Activated CD4-positive, alpha-beta T cell treated with anti-CD3 and anti-CD28 coated beads, Interleukin-2, amount 50 U/mL, for 1 hour (primary cell): Measurements from ENCODE around the gene UNC80.
A peak's percentile ranks its signal among the peaks of the same experiment; 100 is the strongest.

Experiments used
- DNase-seq: peaks from one replicate; pipeline ENCODE4 v3.0.0-alpha.2; 2020

The UNC80 gene

DNA sequence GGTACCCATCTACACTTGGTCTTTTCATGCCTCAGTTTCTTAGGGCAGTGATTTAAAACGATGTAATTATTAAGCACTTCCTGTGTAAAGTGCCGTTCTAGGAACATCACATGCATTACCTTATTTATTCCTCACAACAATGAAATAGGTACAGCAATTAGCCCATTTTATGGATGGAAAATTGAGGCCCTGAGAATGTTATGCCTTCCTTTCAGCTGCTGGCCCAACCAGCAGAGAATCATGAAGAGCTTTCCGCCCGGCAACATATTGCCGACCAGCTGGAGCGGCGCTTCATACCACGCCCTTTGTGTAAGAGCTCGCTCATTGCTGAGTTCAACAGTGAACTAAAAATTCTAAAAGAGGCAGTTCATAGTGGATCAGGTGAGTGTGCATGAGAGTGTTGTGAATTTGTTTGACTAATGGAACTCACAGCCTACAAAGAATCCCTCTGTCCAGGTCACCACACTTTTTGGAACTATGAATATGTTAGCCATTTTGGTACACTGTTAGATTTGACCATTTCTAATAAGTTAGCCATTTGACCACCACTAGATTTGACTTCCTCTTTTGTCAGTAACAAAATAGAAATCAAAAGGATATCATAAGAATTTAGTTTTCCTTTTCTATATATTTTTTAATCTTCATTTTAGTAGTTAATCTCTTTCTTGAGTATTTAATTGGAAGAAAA lies 205.2 kb downstream of the UNC80 start:
- no peak for DNase-seq

DNA sequence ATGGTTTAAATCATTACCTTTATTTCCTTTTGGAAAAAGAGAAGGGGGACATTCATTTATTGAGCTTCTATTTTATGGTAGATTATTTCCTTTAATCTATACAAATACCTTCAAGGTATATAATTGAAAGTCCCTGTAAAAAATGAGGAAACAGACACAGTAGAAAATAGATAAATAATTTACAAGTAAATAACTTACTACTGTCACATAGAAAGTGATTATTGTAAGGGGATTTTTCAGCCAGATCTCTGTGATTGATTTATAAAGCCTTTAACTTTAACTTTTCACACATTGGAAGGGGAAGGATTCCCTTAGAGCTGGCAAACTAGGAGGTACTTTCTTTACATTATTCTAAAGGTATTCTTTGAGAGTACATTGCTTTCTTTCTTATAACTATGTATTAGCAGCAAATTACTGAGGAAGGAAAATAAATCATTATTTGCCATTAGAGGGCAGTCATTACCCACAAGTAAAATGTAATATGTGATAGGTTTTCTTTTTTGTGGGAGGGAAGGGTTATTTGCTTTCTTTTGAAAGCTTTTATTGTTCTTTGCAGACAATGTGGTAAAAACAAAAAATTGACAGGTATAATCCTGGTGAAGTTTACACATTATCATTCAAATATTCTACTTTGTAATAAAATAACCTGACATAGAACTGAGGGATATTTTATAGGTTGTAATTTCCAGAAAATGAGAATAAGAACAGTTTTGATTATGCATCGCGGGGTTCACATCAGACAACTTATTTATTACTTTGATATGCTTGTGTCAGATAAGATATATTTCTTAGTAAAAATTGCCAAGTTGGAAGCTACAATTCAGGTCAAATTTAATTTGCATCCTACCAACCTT lies 206.0 kb downstream of the UNC80 start:
- DNase-seq, result no peak

DNA sequence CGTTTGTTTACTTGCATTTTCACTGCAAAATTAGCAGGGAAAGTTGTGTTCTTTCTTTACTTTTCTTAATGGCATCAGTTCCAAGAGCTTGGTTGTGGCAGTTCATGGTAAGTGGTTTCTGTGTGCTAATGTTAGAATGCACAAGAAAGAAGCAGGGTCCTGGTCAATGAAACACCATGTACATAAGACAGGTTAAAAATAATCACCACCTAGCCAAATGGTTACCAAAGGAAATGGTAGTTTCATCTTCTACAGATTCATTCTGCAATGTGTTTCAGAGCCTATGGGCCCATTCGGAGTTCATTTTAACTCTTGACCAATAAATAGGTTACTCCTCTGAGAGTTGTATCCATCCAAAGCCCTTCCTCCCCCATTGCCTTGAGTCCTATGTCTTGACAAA lies 212.7 kb downstream of the UNC80 start:
- DNase-seq, result no peak

DNA sequence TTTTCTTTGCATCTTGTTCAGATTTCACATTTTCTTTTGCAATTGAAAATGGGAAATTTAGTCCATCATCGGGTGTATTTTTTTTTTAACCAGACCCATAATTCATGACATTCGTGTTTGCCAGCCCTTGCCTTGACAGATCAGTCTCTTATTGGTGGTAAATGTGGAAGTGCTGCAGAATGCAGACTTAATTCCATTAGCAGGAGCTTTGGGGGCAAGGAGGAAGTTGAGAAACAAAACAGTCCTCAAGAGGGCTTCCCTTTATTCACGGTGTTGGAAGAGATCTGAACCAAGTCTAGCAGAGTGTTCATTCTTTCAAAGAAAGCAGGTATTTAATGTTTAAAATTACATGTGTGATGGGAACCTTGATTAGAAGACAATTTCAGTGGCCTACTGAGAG lies 214.2 kb downstream of the UNC80 start:
- DNase-seq, result no peak

DNA sequence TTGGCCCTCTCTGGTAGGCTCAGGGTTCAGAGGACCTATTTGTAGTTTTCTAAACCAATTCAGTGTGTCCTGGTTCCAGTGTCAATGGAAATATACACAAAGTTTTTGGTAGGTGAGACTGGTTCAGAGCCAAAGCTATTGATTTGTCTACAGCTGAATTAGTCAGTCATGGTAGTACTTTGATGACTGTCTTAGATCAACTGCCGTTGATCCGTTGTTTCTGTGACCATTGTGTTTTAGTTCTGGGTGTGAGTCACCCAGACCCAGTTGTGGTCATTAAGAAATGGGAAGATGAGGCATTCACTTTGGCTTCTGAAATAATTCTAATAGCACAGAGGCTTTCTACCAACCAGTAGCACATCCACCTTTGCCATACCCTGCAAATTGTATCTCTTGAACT lies 214.8 kb downstream of the UNC80 start:
- no peak for DNase-seq

DNA sequence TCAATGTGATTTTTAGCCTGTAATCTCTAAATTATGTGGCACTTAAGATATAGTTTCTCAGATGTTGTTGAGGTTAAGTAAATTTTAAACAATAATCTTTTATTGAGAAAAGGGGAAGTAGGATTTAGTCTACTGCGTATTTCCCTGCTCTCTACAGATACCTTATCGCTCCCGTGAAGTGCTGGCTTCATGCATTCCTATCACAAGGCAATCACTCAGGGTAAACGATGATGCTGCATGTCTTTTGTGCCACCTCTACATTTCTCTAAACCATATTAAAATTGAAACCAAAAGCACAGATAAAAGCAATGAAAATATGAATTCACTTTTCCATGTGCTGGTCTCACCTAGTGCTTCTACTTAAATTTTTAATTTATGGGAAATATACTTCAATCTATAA lies 216.4 kb downstream of the UNC80 start:
- DNase-seq, result no peak

DNA sequence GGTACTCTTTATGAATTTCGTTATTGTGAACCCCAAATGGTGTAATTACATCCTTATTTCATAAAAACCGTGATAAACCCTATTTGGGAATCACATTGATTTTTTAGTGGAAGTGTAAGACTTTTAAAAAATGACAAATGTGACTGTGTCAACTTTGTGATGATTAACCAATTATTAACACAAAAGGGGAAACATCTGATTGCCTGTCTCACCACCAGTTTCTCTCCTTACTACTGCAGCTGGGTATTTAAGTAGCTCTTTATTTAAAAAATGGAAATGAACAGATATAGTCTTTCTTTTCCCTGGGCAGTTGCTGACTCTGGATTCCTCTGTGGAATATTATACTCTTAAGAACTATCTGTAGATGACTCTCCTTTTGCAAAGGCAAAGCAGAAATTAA lies 219.2 kb downstream of the UNC80 start:
- DNase-seq, result no peak

DNA sequence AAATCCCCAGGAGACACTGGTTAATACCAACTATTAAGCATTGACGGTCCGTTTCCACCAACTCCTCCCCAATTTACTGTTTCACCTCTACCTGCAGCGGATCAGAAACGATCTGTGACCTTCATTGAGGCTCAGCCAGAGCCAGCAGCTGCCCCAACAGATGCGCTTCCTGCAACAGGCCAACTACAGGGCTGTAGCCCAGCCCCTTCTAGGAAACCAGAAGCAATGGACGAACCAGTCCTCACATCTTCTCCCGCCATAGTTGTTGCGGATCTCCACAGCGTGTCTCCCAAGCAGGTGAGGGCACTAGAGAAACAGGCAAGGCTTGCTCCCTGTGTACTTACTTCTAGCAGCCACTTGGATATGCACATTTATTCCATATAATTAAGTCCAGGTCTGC lies 222.3 kb downstream of the UNC80 start:
- no peak for DNase-seq

DNA sequence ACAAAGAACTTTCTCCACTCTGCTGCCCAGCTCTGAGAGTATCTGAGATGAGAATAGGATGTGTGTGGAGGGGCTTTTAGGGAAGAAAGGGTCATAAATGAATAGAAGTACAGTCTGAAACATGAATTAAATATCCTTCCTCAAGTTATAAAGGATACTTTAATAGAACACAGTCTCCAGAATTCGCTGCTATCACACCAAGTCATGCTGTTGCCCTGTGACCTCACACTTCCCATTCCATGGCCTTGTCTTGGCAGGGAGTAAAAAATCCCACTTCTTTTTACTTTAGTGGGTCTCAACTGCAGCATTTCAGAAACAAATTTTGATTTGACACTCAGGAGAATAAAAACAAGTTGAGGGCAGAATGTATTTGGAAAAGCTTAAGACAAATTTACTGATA lies 227.0 kb downstream of the UNC80 start:
- no peak for DNase-seq

DNA sequence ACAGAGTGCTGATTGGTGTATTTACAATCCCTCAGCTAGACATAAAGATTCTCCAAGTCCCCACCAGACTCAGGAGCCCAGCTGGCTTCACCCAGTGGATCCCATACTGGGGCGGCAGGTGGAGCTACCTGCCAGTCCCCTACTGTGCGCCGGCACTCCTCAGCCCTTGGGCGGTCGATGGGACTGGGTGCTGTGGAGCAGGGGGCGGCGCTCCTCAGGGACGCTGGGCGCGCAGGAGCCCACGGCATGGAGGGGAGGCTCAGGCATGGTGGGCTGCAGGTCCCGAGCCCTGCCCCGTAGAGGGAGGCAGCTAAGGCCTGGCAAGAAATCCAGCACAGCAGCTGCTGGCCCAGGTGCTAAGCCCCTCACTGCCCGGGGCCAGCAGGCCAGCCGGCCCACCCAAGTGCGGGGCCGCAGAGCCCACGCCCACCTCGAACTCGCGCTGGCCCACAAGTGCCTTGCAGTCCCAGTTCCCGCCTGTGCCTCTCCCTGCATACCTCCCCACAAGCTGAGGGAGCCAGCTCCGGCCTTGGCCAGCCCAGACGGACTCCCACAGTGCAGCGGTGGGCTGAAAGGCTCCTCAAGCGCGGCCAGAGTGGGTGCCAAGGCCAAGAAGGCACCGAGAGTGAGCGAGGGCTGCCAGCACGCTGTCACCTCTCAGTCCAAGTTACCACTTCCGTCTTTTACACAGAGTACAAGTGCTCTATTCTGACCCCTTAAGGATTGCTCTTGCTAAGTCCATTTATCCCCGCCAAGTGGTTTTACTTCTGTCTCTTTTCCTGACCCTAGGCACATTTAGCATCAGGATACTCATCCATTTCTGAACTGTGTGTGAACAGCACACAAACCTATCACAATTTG lies 229.1 kb downstream of the UNC80 start:
- no peak for DNase-seq

DNA sequence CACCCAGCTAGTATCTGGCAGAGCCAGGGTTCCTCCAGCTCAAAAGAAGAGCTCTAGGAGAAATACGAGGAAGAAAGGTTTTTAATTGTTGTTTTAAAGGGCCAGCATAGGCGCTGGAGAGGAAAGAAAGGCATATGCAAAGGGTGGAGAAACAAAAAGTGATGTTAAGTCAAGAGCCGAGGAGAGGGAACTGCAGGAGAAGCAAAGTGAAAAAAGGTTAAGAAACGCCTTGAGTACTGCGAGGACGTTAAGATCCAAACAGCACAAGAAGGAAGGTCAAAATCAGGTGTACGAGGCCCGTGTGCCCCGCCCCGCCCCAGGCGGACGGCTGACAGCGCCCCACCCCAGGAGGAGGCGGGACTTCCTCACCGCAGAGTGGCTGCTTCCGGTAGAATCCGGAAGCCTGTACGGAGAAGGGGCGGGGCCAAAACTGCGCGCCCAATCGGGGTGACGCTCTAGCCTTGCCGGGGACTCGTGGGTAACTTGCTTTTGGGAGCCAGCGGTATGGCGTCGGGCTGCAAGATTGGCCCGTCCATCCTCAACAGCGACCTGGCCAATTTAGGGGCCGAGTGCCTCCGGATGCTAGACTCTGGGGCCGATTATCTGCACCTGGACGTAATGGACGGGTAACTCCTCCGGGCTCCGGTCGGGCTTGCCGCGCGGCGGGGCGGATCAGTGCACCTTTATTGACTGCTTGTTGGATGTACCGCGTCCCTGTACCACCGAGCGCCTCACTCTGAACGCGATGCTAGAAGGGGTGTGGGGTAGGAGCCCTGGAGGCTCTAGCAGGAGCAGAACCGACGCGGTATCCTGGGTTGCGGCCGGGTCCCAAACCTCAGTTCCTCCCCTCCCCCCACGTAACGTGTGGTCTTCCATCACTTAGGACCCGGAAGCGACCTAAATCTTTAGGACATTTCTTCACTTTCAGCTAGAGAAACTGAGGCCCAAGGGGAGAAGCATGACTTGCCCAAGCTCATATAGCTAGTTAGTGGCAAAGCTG lies 230.8 kb downstream of the UNC80 start, which contains the start of gene RPE:
TSS of gene RPE (plus strand) at position 481 of the 1,000 bp plus-strand sequence. CDS start at position 505, 24 bp downstream.
- peak; percentile 99 for DNase-seq

DNA sequence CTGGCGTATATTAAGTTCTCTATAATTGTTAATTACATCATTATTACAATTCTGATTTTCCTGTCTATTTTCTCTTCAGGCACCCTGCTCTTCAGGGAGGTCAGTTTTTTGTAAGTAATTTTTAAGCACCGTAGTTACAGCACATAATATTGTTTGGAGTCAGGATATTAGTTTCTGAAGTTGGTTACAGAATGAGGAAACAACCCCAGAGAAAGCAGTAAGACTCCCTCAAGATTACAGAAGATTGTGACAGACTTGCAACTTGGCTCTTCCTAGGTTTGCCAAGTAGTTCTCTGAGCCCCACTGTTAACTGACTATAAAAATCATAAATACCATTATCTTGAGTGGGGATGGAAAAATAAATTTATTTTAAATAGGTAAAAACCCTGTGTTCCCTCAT lies 231.7 kb downstream of the UNC80 start:
- no peak for DNase-seq

DNA sequence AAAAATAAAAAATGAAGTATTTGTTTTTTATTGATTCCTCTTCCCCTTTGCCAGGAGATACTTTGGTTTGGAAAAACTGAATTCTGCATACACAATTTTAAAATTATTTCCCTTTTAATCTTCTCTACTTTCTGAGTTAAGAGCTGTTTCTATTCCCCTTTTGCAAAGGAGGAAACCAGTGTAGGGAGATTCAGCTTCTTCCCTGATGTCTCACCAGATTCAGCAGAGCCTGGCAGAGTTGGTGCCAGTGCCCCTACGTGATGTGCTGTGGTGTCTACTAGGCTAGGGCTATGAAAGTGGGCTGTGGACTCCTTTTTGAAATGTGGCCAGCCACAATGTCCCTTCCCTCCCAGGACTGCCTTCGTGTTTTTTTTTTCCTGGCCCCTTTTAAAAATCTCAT lies 233.2 kb downstream of the UNC80 start:
- no peak for DNase-seq

DNA sequence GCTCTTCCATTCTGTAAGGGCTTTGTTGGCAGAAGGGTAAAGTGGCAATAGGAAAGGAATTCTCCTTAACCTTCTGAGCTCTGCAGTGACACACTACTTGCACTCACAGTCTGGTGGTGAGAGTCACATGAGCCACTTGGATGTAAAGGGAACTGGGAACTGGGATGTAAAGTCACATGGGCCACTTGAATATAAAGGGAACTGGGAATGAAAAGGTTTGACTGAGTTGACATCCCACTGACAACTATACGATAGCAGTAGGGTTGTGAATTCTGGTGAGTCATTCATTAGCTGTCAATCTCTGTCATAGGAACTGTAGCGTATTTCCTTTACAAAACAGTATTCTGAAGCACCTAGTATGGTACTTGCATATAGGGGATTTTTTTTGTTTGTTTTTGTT lies 236.3 kb downstream of the UNC80 start:
- DNase-seq, result no peak

DNA sequence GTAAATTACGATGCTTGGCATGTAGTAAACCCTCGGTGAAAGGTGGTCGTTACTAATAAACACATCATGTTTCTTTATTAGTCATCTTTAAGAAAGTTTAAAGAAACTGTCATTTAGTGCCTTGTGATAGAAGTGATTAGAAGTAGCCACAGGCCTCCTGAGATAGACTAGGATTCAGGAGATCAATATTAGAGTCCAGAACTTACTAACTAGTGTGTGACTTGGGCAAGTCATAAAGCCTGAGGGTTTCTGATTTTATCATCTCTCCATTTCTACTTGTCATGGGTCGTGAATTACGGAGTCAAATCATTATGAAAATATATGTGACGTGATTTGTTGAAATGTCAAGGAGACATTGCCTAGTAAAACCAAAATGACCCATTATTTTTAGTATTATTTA lies 237.5 kb downstream of the UNC80 start:
- DNase-seq, result no peak

DNA sequence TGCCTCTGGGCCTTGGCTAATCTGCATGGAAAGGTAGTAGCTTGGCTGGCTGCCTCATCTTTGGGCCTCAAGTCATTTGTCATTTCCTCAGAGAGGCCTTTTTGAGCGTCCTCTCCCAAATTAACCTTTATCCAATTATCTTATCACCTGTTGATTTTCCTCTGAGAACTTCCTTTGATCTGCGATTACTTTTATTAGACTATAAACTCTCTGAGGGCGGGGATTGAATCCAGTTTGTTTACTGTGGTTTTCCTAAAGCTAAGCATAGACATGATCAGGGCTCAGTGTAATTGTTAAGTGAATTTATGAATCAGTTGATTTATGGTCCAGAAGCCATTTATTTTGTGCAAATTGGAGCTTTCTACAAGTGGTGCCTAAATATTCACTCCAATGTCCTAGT lies 238.3 kb downstream of the UNC80 start:
- no peak for DNase-seq

DNA sequence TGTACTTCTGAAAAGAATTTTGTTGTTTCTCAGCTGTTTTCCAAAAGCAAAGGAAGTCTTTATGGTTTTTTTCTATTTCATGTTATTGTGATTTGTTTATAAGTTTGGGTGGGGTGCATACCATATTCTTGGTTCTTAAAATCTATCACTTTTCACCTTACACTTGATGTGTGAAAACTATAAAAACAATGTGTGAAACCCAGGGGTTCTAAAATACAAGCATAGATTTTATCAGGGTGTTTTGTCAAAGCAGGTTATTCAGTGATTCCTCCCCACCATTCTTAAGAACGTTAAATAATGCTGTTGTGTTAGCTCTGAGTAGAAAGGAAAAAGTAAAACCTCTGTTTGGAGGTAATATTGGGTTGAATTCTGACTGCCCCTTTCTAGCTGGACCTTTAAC lies 248.5 kb downstream of the UNC80 start:
- no peak for DNase-seq

DNA sequence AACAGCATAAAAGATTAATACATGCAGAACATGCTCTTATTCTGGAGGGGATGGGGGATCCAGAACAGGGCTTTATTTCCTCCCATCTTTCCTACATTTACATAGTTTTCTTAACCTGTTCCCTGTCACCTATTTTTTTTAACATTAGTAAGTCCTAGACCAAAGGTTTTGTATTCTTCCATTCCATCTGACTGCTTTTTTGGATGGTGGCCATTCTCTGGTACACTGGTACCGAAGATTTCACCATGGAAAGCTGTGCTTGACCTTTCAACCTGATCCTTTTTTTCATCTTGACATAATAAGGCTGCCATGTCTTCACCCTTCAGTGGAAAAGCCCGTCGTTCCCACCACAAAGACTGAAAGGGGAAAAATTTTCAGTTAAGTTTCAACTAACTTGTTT lies 251.2 kb downstream of the UNC80 start:
- no peak for DNase-seq

DNA sequence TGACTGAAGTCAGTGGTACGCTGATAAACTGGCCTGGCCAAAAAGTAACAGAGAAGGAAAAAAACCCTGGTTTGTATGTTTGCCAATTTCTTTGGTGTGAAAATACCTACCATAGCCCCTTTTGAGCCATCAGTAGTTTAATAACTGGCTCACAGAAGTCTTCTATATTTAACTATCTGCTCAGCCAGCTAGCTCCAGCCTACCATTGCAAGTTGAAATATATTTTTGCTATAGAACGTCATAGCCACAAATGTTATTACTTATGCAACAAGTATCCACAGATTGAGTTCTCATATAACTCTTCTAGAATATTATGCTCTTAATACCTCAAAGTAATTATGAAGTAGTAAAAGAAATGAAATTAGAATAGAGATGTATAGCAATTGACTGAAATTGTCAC lies 256.0 kb downstream of the UNC80 start:
- DNase-seq, result no peak

DNA sequence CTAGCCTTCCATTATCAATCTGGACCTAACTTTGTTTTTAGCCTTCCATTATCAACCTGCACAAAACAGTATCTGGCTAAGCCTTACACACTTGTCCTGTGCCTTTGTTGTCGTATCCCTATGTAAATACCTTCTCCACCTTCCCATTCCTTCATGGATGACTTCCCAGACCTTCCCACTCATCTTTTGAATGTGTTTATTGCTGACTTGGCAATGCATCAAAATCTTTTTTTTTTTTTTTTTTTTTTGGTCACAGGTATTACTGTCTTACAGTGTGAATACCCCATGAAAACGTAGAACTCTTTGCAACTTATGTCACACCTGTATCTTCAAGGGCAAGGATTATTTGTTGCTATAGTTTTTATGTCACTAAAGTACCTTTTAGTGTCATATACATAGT lies 256.5 kb downstream of the UNC80 start:
- no peak for DNase-seq

DNA sequence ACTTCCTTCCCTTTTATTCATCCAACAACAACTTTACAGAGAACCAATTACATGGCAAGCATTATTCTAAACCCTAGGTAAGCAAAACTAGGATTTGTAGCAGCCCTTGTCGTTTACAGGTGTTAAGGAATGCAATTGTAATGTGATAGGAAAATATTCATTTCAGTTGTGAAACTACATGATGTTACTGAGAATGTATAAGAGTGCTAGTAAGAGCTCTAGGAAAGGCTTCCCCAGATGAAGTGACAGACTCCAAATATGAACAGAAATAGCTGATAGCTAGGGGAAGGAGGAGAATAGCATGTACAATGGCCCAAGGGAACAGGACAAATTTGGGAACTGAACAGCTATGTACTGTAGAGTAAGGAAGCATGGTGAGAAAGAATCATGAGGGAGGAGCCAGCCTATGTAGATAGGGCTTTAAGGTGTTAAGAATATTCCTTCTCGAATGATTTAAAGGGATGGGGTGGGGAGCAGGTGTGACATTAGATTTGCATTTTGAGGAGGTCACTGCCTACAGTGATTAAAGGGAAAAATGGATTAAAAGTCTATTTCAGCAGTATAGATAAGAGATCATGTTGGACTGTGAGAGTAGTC lies 262.6 kb downstream of the UNC80 start:
- DNase-seq, result no peak

DNA sequence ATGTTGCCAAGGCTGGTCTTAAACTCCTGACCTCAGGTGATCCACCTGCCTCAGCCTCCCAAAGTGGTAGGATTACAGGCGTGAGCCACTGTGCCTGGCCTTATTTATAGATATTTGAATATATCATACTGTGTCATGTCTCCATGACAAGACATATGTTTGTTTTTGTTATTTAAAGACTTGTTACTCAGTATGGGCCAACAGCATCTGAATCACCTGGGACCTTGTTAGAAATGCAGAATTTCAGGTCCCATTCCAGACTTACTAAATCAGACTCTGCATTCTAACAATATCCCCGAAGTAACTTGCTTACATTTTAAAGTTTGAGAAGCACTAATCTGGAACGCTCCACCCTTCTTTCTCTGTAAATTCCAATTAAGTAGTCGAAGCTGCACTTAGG lies 264.0 kb downstream of the UNC80 start:
- DNase-seq, result no peak
